Endodermal cell (in vitro differentiated cells): ENCODE measurements around the gene FBXL7. TPM values are rescaled to one million over a fixed set of nuclear protein-coding genes. Genes with fewer than 3 reads are reported as not detected.

Experiments used
- DNase-seq: peaks from one replicate; pipeline ENCODE4 v3.0.0-alpha.2; 2017
- H3K27ac ChIP-seq: 2 replicates; pipeline ENCODE4 v1.5.1; 2013; ENCODE audit warnings: mild to moderate bottlenecking, low read depth, low read length, moderate library complexity
- H3K27me3 ChIP-seq: 2 replicates; pipeline ENCODE4 v1.6.1; 2013; ENCODE audit warnings: mild to moderate bottlenecking, low read length, moderate library complexity; ENCODE audit not compliant: insufficient read depth, control insufficient read depth, poor library complexity, severe bottlenecking
- H3K36me3 ChIP-seq: 2 replicates; pipeline ENCODE4 v1.7.0; 2013; ENCODE audit warnings: mild to moderate bottlenecking, low read length, moderate library complexity; ENCODE audit not compliant: control insufficient read depth, insufficient read depth
- H3K4me1 ChIP-seq: one replicate; pipeline ENCODE4 v1.7.0; 2013; ENCODE audit warnings: low read length; ENCODE audit not compliant: control insufficient read depth, insufficient read depth
- H3K4me3 ChIP-seq: 2 replicates; pipeline ENCODE4 v1.5.1; 2013; ENCODE audit warnings: mild to moderate bottlenecking, low read length, moderate library complexity
- H3K9ac ChIP-seq: 2 replicates; pipeline ENCODE4 v1.6.1; 2013; ENCODE audit warnings: mild to moderate bottlenecking, low read length, moderate library complexity; ENCODE audit not compliant: poor library complexity, severe bottlenecking; ENCODE audit errors: extremely low read depth
- H3K9me3 ChIP-seq: 2 replicates; pipeline ENCODE4 v1.6.1; 2013; ENCODE audit warnings: mild to moderate bottlenecking, low read length, moderate library complexity; ENCODE audit not compliant: control insufficient read depth
- H3K27ac Mint-ChIP-seq: 2 replicates; pipeline ENCODE4 v1.8.0; 2020; ENCODE audit warnings: mixed read lengths
- H3K27me3 Mint-ChIP-seq: 2 replicates; pipeline ENCODE4 v1.8.0; 2021; ENCODE audit warnings: mild to moderate bottlenecking, mixed read lengths; ENCODE audit not compliant: insufficient read depth
- H3K36me3 Mint-ChIP-seq: 2 replicates; pipeline ENCODE4 v1.8.0; 2020; ENCODE audit warnings: low read depth, mixed read lengths
- H3K4me1 Mint-ChIP-seq: 2 replicates; pipeline ENCODE4 v1.8.0; 2020; ENCODE audit warnings: mixed read lengths
- H3K4me3 Mint-ChIP-seq: 2 replicates; pipeline ENCODE4 v1.8.0; 2020; ENCODE audit warnings: mild to moderate bottlenecking, moderate library complexity, mixed read lengths
- H3K9me3 Mint-ChIP-seq: 2 replicates; pipeline ENCODE4 v1.8.0; 2020; ENCODE audit warnings: mild to moderate bottlenecking, mixed read lengths
- WGBS, 2 experiments: methylation state at CpG; one replicate each; pipeline versions ENCODE4 v1.1.5 to v1.1.7; 2013; ENCODE audit warnings: missing lambda C conversion rate in 2 of 2, mixed read lengths in 1 of 2; ENCODE audit not compliant: insufficient coverage in 1 of 2, insufficient read length in 1 of 2; 5-methylcytosine and 5-hydroxymethylcytosine counted together
- total RNA-seq, 2 donors: library from RNA; stranded (reverse); fragmentation: NEBNext Ultra II Directional in 1 of 2; extraction: Animal tissue kit (Norgen Biotek cat#: 25700) in 1 of 2; gene quantifications; 2 replicates in 1 of 2; 3 replicates in 1 of 2; pipeline ENCODE4 v1.2.1, GENCODE V29; 2021
- TF ChIP-seq, protein P1 (sequence below): fragments of 200-600 bp; sonication (generic); conservative IDR thresholded peaks from 2 replicates; pipeline ENCODE4 v1.5.0; 2021; ENCODE audit warnings: antibody characterized with exemption, mild to moderate bottlenecking

The FBXL7 gene
- total RNA-seq, 2 donors from 2014 or later, result 12.9 to 13.2 TPM

DNA sequence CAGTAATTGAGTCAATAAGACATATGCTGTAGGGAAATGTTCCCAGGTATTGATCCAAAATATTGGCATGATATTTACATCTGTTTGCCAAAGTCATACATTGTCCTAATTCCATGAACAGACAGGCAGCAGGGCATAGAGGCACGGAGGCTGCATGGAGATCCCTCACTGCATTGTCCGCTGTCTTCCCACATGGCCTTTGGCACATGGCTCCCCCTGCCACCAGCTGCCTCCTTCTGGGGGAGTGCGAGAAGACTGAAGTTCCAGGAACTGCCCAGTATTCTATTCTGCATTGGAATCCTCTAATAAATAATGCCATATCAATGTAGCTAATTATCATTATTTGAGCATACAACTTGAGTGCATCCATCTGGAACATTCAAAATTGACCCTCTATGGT is 269.0 kb downstream of the FBXL7 start:
- Histone ChIP-seq H3K9ac (no peak overlapping the region), H3K9me3 (no peaks in the 10 kb centered on the region), H3K27ac (no peak overlapping the region), H3K4me3 (no peak overlapping the region), H3K4me1 (no peaks in the 10 kb centered on the region), H3K36me3 (no peaks in the 10 kb centered on the region), H3K27me3 (no peaks in the 10 kb centered on the region)
- whole genome bisulfite sequencing, 2 experiments, result 95 to 100% methylated on average over 1 to 3 of the region's 3 CpGs
- Mint-ChIP-seq H3K36me3 (no peaks in the 10 kb centered on the region), H3K27ac (no peak overlapping the region), H3K9me3 (no peaks in the 10 kb centered on the region), H3K4me3 (no peak overlapping the region), H3K4me1 (peaks cover 2% of the 10 kb centered on the region), H3K27me3 (no peaks in the 10 kb centered on the region)
- TF ChIP-seq, protein P1, sequence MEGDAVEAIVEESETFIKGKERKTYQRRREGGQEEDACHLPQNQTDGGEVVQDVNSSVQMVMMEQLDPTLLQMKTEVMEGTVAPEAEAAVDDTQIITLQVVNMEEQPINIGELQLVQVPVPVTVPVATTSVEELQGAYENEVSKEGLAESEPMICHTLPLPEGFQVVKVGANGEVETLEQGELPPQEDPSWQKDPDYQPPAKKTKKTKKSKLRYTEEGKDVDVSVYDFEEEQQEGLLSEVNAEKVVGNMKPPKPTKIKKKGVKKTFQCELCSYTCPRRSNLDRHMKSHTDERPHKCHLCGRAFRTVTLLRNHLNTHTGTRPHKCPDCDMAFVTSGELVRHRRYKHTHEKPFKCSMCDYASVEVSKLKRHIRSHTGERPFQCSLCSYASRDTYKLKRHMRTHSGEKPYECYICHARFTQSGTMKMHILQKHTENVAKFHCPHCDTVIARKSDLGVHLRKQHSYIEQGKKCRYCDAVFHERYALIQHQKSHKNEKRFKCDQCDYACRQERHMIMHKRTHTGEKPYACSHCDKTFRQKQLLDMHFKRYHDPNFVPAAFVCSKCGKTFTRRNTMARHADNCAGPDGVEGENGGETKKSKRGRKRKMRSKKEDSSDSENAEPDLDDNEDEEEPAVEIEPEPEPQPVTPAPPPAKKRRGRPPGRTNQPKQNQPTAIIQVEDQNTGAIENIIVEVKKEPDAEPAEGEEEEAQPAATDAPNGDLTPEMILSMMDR, result peak; percentile 44
- DNase-seq, result no peak

- Mint-ChIP-seq H3K27me3 (no peaks in the 10 kb centered on the region), H3K4me1 (no peaks in the 10 kb centered on the region), H3K4me3 (no peak overlapping the region), H3K36me3 (no peaks in the 10 kb centered on the region), H3K9me3 (no peaks in the 10 kb centered on the region), H3K27ac (no peak overlapping the region)
- no peak overlapping the region for H3K27ac ChIP-seq
- no peak overlapping the region for H3K4me3 ChIP-seq
- no peaks in the 10 kb centered on the region for H3K36me3 ChIP-seq
- no peaks in the 10 kb centered on the region for H3K4me1 ChIP-seq
- H3K27me3 ChIP-seq, result no peaks in the 10 kb centered on the region
- TF ChIP-seq, protein P1, result no peak
- WGBS, 2 experiments, result 100% methylated on average over 1 of the region's 1 CpG; no CpG with 5 or more reads in 1 of the 2 experiments
- H3K9me3 ChIP-seq, result no peaks in the 10 kb centered on the region
- no peak for DNase-seq
- H3K9ac ChIP-seq, result no peak overlapping the region
Measured at GRCh38 chr5:15772131-15772530, 272.2 kb downstream of the FBXL7 start.

DNA sequence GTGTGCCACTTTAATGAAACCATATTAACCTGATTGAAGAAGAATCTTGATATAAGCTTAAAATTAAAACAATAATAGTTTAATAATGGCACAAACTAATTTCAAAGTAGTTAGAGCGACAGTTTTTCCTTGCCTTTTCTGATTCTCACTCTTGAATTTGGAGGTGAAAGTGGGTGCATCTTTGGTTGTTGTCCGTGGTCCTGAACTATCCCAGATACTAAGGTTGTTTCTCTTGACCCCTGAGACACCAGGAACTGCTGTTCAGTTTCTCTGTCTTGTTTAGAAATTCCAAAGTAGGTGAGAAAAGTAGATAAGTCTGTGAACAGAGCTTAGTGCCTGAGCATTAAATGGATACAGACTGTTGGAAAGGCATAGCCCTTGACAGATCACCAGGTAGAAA is 274.7 kb downstream of the FBXL7 start:
- Mint-ChIP-seq H3K27me3 (no peaks in the 10 kb centered on the region), H3K9me3 (no peaks in the 10 kb centered on the region), H3K36me3 (no peaks in the 10 kb centered on the region), H3K4me3 (no peak overlapping the region), H3K27ac (no peak overlapping the region), H3K4me1 (no peaks in the 10 kb centered on the region)
- Histone ChIP-seq H3K27me3 (no peaks in the 10 kb centered on the region), H3K9ac (no peak overlapping the region), H3K9me3 (no peaks in the 10 kb centered on the region), H3K27ac (no peak overlapping the region), H3K4me1 (no peaks in the 10 kb centered on the region), H3K4me3 (no peak overlapping the region), H3K36me3 (no peaks in the 10 kb centered on the region)
- 60 to 82% methylated on average over 1 to 2 of the region's 2 CpGs for WGBS, 2 experiments
- DNase-seq, result peak; percentile 61
- TF ChIP-seq, protein P1, result no peak
